ENCODE measurements around the gene DIMT1. TPM values are rescaled to one million over a fixed set of nuclear protein-coding genes. Genes with fewer than 3 reads are reported as not detected.

DIMT1 gene
- total RNA-seq, 4 donors from 2014 or later, result 2.1 to 11.6 (median 5.8) TPM

DNA sequence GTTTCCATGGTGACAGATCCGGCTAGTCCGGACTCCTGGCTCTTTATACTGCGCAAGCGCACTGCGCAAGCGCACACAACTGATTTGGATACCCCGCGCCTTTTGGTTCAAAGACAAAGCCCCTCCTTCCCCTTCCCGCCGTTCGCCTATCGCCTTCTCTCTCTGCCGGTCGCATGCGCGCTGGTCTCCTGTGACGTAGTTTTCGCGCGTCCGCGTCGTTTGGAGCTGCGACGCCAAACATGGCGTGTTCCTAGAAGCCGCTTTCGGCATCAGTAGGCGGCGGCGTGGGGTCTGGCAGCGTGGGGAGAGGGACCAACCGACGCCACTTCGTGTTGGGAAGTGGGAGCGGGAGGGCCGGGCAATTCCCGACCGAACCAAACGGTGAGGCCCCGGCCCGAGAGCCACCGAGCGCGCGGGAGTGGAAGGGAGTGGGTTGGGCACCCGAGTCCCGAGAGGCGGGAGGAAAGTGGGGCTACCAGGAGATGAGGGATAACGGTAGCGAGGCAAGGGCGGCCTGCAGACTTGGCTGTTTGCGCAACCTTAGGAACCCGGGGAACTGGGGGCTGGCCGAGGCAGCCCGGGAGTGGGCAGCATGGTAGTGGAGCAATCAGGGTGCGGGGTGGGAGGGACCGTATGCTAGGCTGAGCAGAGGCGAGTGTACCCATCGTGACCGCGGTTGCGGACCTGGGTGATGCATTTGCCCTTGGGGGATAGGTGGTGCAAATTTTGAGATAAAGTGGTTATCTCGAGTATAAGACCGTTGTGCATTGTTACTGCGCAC is 9.0 kb upstream of the DIMT1 start, which contains the start of gene IPO11:
Gene IPO11, plus strand, starts transcription at position 215 of the 781 bp plus-strand sequence. CDS start 24,517 bp downstream, outside the sequence.
- Histone ChIP-seq H3K36me3 (no peaks in the 10 kb centered on the region), H3K9me3 (no peaks in the 10 kb centered on the region), H3K4me1 (peaks cover 0 to 14% (median 3%) of the 10 kb centered on the region in 4 donors), H3K27ac (peak within 1 kb of the TSS; percentile 38 to 80 (median 74)), H3K27me3 (no peaks in the 10 kb centered on the region), H3K4me3 (peak within 1 kb of the TSS; percentile 72 to 99 (median 90))
- TF ChIP-seq, protein P1, sequence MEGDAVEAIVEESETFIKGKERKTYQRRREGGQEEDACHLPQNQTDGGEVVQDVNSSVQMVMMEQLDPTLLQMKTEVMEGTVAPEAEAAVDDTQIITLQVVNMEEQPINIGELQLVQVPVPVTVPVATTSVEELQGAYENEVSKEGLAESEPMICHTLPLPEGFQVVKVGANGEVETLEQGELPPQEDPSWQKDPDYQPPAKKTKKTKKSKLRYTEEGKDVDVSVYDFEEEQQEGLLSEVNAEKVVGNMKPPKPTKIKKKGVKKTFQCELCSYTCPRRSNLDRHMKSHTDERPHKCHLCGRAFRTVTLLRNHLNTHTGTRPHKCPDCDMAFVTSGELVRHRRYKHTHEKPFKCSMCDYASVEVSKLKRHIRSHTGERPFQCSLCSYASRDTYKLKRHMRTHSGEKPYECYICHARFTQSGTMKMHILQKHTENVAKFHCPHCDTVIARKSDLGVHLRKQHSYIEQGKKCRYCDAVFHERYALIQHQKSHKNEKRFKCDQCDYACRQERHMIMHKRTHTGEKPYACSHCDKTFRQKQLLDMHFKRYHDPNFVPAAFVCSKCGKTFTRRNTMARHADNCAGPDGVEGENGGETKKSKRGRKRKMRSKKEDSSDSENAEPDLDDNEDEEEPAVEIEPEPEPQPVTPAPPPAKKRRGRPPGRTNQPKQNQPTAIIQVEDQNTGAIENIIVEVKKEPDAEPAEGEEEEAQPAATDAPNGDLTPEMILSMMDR (IDR thresholded peaks at IDR 0.05), result peak in 1 of 6 experiments; percentile 19
- TF ChIP-seq POLR2A (IDR thresholded peaks at IDR 0.05), result peak; percentile 44 to 66
- DNase-seq, result peak; percentile 93 to 99 (median 98)

DNA sequence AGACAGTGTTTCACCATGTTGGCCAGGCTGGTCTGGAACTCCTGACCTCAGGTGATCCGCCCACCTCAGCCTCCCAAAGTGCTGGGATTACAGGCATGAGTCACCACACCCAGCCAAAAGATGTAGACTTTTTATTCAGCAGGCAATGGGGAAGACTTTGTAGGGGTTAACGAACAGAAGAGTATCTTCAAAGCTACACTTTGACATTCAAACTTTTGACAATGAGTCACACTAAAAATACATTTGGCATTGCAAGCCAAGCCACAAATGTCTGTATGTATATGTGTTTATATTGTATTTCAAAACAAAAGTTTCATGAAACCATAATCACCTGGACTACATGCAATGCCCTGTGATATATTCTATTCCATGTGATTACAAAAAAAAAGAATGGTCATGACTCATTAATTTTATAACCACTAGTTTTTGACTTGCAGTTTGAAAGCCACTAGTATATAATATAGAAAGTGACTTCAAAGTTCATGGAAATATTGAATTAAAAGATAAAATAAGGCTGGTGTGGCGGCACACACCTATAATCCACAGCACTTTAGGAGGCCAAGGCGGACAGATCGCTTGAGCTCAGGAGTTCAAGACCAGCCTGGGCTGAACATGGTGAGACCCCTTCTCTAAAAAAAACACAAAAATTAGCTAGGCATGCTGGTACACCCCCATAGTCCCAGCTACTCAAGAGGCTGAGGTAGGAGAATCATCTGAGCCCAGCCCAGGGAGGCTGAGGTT is 8.3 kb downstream of the DIMT1 start:
- H3K36me3 ChIP-seq, result peaks cover 0 to 73% (median 0%) of the 10 kb centered on the region in 3 donors
- no peaks in the 10 kb centered on the region for H3K9me3 ChIP-seq
- no peaks in the 10 kb centered on the region for H3K27me3 ChIP-seq
- no peak overlapping the region for H3K4me3 ChIP-seq
- DNase-seq, result no peak
- no peaks in the 10 kb centered on the region for H3K4me1 ChIP-seq
- no peak overlapping the region for H3K27ac ChIP-seq
- TF ChIP-seq, protein P1 (IDR thresholded peaks at IDR 0.05), result no peak
- no peak for TF ChIP-seq POLR2A (IDR thresholded peaks at IDR 0.05)

DNA sequence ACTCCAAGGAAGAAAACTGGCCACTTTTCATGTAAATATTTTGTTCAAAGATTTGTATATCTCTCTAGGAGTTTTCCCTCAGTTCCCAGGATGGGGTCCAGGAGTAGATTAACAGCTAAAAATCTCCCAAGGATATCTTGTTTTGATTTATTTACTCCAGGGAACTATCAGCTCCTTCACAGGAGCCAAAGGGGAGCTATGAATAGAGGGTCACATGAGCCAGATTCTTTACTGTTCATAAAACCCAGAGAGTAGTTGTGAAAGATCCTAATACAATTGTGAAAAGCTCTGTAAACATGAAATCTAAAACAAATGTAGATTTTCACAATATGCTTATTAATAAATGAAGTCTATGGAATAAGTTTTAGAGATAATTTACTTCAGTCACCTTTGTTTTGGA is 16.9 kb downstream of the DIMT1 start:
- TF ChIP-seq POLR2A (IDR thresholded peaks at IDR 0.05), result no peak
- TF ChIP-seq, protein P1 (IDR thresholded peaks at IDR 0.05), result no peak
- Histone ChIP-seq H3K4me3 (no peak overlapping the region), H3K36me3 (peaks cover 0 to 75% (median 0%) of the 10 kb centered on the region in 3 donors), H3K27ac (no peak overlapping the region), H3K9me3 (no peaks in the 10 kb centered on the region), H3K4me1 (no peaks in the 10 kb centered on the region), H3K27me3 (no peaks in the 10 kb centered on the region)
- DNase-seq, result no peak

DNA sequence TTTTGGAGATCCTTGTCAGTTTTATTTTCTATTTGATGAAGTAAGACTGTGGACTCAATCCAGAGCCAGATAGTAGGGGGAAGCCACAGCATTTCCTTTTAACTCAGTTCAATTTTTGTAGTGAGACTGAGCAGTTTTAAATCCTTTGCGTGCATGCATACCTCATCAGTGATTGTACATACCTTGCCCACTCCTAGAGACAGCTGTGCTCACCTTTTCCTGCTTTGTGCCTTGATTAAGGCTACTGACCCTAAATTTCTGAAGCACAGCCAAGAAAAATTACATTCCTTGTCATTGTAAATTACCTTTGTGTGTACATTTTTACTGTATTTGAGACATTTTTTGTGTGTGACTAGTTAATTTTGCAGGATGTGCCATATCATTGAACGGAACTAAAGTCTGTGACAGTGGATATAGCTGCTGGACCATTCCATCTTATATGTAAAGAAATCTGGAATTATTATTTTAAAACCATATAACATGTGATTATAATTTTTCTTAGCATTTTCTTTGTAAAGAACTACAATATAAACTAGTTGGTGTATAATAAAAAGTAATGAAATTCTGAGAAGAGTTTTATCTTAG is 17.8 kb downstream of the DIMT1 start:
- Histone ChIP-seq H3K9me3 (no peaks in the 10 kb centered on the region), H3K27ac (no peak overlapping the region), H3K27me3 (no peaks in the 10 kb centered on the region), H3K4me1 (no peaks in the 10 kb centered on the region), H3K36me3 (peaks cover 0 to 83% (median 0%) of the 10 kb centered on the region in 3 donors), H3K4me3 (no peak overlapping the region)
- TF ChIP-seq POLR2A (IDR thresholded peaks at IDR 0.05), result no peak
- TF ChIP-seq, protein P1 (IDR thresholded peaks at IDR 0.05), result no peak
- DNase-seq, result no peak

DNA sequence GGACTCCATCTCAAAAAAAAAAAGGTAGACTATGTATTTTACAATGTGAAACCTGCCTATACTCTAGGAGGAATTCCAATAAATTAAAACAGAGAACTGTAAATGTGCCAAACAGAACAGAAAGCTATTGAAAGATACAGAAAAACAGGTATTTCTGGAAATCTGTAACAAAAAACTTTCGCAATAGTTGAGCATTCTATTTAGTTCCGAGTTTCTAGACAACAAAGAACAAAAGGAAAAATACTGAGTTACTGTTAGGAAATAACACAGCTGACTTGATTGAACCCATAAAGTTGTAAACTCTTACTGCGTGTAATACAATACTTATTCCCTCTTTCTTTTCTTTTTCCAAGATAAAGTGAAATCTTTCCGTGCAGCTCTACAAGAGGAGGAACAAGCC is 18.6 kb downstream of the DIMT1 start:
- TF ChIP-seq, protein P1 (IDR thresholded peaks at IDR 0.05), result no peak
- no peak for TF ChIP-seq POLR2A (IDR thresholded peaks at IDR 0.05)
- no peak overlapping the region for H3K4me3 ChIP-seq
- H3K4me1 ChIP-seq, result no peaks in the 10 kb centered on the region
- no peaks in the 10 kb centered on the region for H3K9me3 ChIP-seq
- DNase-seq, result no peak
- H3K27me3 ChIP-seq, result no peaks in the 10 kb centered on the region
- H3K27ac ChIP-seq, result no peak overlapping the region
- peaks cover 0 to 83% (median 0%) of the 10 kb centered on the region in 3 donors for H3K36me3 ChIP-seq

Data from Peyer's patch (tissue), 4 donors.